A549 (cell line): ENCODE measurements around the gene PROX1. TPM values are rescaled to one million over a fixed set of nuclear protein-coding genes. Genes with fewer than 3 reads are reported as not detected.

Experiments used
- ATAC-seq, 2 experiments: fragments of 200-7000 bp in 1 of 2; fragments of >200 bp in 1 of 2; cut with Nextera tagmentation in 1 of 2; cut with Tn5 transposase in 1 of 2; 3 replicates each; pipeline versions ENCODE4 v1.8.0 to v1.9.1; 2018 to 2020; ENCODE audit warnings: mild to moderate bottlenecking in 1 of 2, moderate library complexity in 1 of 2
- CTCF ChIA-PET: fragments of 300-600 bp; sonication (Branson Sonifier 250); formaldehyde crosslinking; extraction: SDS; loops from one replicate; lab custom pipeline; 2021; ENCODE audit warnings: antibody characterized with exemption, inconsistent platforms; lab: Yijun Ruan, JAX
- POLR2A ChIA-PET: fragments of 350-600 bp; formaldehyde crosslinking; extraction: SDS; loops from one replicate; lab custom pipeline; 2021; ENCODE audit warnings: antibody characterized with exemption, inconsistent platforms; lab: Yijun Ruan, JAX
- DNase-seq, 2 experiments: peaks; one replicate each; pipeline versions ENCODE4 v3.0.0 to v3.0.0-alpha.2; 2011 to 2016; ENCODE audit warnings: low read depth in 1 of 2, low spot score in 1 of 2
- FAIRE-seq: peaks from 2 replicates; lab custom pipeline; 2011; peaks lifted over from hg19 to GRCh38; lab: Jason Lieb, UNC
- H3K27ac ChIP-seq, 2 experiments: fragments of >200 bp; sonication (Bioruptor Twin); formaldehyde crosslinking; 3 replicates each; pipeline ENCODE4 v1.5.1; 2016 to 2017
- H3K4me1 ChIP-seq: fragments of >200 bp; sonication (Bioruptor Twin); formaldehyde crosslinking; 3 replicates; pipeline ENCODE4 v1.6.1; 2016
- H3K4me2 ChIP-seq: fragments of >200 bp; sonication (Bioruptor Twin); formaldehyde crosslinking; 3 replicates; pipeline ENCODE4 v1.6.1; 2016
- H3K4me3 ChIP-seq: fragments of >200 bp; sonication (Bioruptor Twin); formaldehyde crosslinking; 3 replicates; pipeline ENCODE4 v1.5.1; 2016
- H3K9me3 ChIP-seq: fragments of >200 bp; sonication (Bioruptor Twin); formaldehyde crosslinking; 3 replicates; pipeline ENCODE4 v1.6.1; 2016
- BHLHE40 ChIP-seq: IDR thresholded peaks from 2 replicates; pipeline ENCODE4 v1.6.1; 2012; ENCODE audit warnings: low read depth, low read length, inconsistent platforms
- CBX2 ChIP-seq: fragments of 200-600 bp; sonication (generic); IDR thresholded peaks from 2 replicates; pipeline ENCODE4 v1.6.1; 2016; ENCODE audit warnings: low read depth, mild to moderate bottlenecking, borderline replicate concordance
- CEBPB ChIP-seq, 2 experiments: fragments of >200 bp in 1 of 2; sonication (Bioruptor Twin) in 1 of 2; formaldehyde crosslinking in 1 of 2; IDR thresholded peaks; 2 replicates each; pipeline ENCODE4 v1.6.1; 2012 to 2016
- CHD2 ChIP-seq: fragments of 150-350 bp; IDR thresholded peaks from 2 replicates; pipeline ENCODE4 v1.6.1; 2014; ENCODE audit warnings: low read length; ENCODE audit not compliant: partially characterized antibody
- CHD4 ChIP-seq: fragments of 200-600 bp; sonication (generic); IDR thresholded peaks from 2 replicates; pipeline ENCODE4 v1.6.1; 2016; ENCODE audit warnings: antibody characterized with exemption, mild to moderate bottlenecking, borderline replicate concordance
- FOSB ChIP-seq: fragments of 250-450 bp; sonication (Bioruptor Pico); IDR thresholded peaks from 2 replicates; pipeline ENCODE4 v1.5.0; 2020; ENCODE audit warnings: mild to moderate bottlenecking, moderate library complexity
- GATA3 ChIP-seq: IDR thresholded peaks from 2 replicates; pipeline ENCODE4 v1.6.1; 2012; ENCODE audit warnings: borderline replicate concordance
- HDAC2 ChIP-seq: fragments of 200-600 bp; sonication (generic); IDR thresholded peaks from 2 replicates; pipeline ENCODE4 v1.6.1; 2016
- HOXA7 ChIP-seq: fragments of 250-450 bp; sonication (Bioruptor Pico); IDR thresholded peaks from 2 replicates; pipeline ENCODE4 v1.5.0; 2020; ENCODE audit warnings: mild to moderate bottlenecking, moderate library complexity
- HOXB5 ChIP-seq: fragments of 250-450 bp; sonication (Bioruptor Pico); IDR thresholded peaks from 2 replicates; pipeline ENCODE4 v1.5.0; 2020; ENCODE audit warnings: mild to moderate bottlenecking, moderate library complexity
- KDM5A ChIP-seq: fragments of 200-600 bp; sonication (generic); IDR thresholded peaks from 2 replicates; pipeline ENCODE4 v1.6.1; 2016; ENCODE audit warnings: antibody characterized with exemption, mild to moderate bottlenecking
- NR3C1 ChIP-seq: fragments of >200 bp; sonication (Bioruptor Twin); formaldehyde crosslinking; IDR thresholded peaks from 3 replicates; pipeline ENCODE4 v1.6.1; 2017
- POLR2AphosphoS2 ChIP-seq: conservative IDR thresholded peaks from 2 replicates; pipeline ENCODE4 v1.6.1; 2012; ENCODE audit warnings: low read length, improper control_type of control experiment, inconsistent platforms
- RAD21 ChIP-seq, 2 experiments: fragments of >200 bp in 1 of 2; sonication (Bioruptor Twin) in 1 of 2; formaldehyde crosslinking in 1 of 2; IDR thresholded peaks in 1 of 2; conservative IDR thresholded peaks in 1 of 2; 2 replicates in 1 of 2; 3 replicates in 1 of 2; pipeline ENCODE4 v1.6.1; 2012 to 2018; ENCODE audit warnings: inconsistent platforms in 1 of 2
- RCOR1 ChIP-seq: fragments of 150-350 bp; IDR thresholded peaks from 2 replicates; pipeline ENCODE4 v1.6.1; 2014; ENCODE audit warnings: antibody characterized with exemption, low read length, low read depth
- RNF2 ChIP-seq: fragments of 200-600 bp; sonication (generic); IDR thresholded peaks from 2 replicates; pipeline ENCODE4 v1.6.1; 2016; ENCODE audit warnings: low read depth, mild to moderate bottlenecking, antibody characterized with exemption, moderate library complexity, borderline replicate concordance
- SMC3 ChIP-seq: fragments of >200 bp; sonication (Bioruptor Twin); formaldehyde crosslinking; IDR thresholded peaks from 3 replicates; pipeline ENCODE4 v1.6.1; 2018; ENCODE audit warnings: inconsistent platforms
- ZFP36 ChIP-seq: fragments of 450-650 bp; IDR thresholded peaks from 2 replicates; pipeline ENCODE4 v1.6.1; 2014; ENCODE audit warnings: borderline replicate concordance; ENCODE audit not compliant: partially characterized antibody
- ZNF302 ChIP-seq: fragments of 250-450 bp; sonication (Bioruptor Pico); IDR thresholded peaks from 2 replicates; pipeline ENCODE4 v1.9.0; 2021; ENCODE audit warnings: inconsistent platforms, mild to moderate bottlenecking, moderate library complexity
- ZSCAN20 ChIP-seq: fragments of 250-450 bp; sonication (Bioruptor Pico); IDR thresholded peaks from 2 replicates; pipeline ENCODE4 v1.8.0; 2022; ENCODE audit warnings: mild to moderate bottlenecking, moderate library complexity
- WGBS: methylation state at CpG from one replicate; pipeline ENCODE4 v1.1.6; 2017; ENCODE audit errors: missing lambda C conversion rate; 5-methylcytosine and 5-hydroxymethylcytosine counted together
- polyA plus RNA-seq, 4 experiments: library from polyadenylated mRNA; depleted of rRNA in 3 of 4; stranded (reverse); fragments of >200 nt; fragmentation: RNase III in 1 of 4; extraction: RNeasy Plus Mini Kit Qiagen cat#74134 plus additional on column Dnase treatment in 1 of 4; gene quantifications; 2 replicates in 3 of 4; 3 replicates in 1 of 4; pipeline ENCODE4 v1.2.3, GENCODE V29; 2011 to 2017
- TF ChIP-seq, protein P1 (sequence below): fragments of 150-350 bp; IDR thresholded peaks from 2 replicates; pipeline ENCODE4 v1.6.1; 2014; ENCODE audit warnings: low read depth, mild to moderate bottlenecking, low read length
- TF ChIP-seq, protein P2 (sequence below): fragments of 450-650 bp; IDR thresholded peaks from 2 replicates; pipeline ENCODE4 v1.6.1; 2014; ENCODE audit warnings: antibody characterized with exemption
- TF ChIP-seq, protein P3 (sequence below): fragments of 200-600 bp; sonication (generic); IDR thresholded peaks from 2 replicates; pipeline ENCODE4 v1.6.1; 2016; ENCODE audit warnings: antibody characterized with exemption, mild to moderate bottlenecking, moderate library complexity
- TF ChIP-seq, protein P4 (sequence below): fragments of 250-450 bp; sonication (Bioruptor Pico); IDR thresholded peaks from 2 replicates; pipeline ENCODE4 v1.5.0; 2021; ENCODE audit warnings: mild to moderate bottlenecking, moderate library complexity, borderline replicate concordance

The PROX1 gene
- polyA plus RNA-seq, 2 of the 4 experiments (the other 2 are of a cell fraction), result 0.01 to 0.06 TPM

DNA sequence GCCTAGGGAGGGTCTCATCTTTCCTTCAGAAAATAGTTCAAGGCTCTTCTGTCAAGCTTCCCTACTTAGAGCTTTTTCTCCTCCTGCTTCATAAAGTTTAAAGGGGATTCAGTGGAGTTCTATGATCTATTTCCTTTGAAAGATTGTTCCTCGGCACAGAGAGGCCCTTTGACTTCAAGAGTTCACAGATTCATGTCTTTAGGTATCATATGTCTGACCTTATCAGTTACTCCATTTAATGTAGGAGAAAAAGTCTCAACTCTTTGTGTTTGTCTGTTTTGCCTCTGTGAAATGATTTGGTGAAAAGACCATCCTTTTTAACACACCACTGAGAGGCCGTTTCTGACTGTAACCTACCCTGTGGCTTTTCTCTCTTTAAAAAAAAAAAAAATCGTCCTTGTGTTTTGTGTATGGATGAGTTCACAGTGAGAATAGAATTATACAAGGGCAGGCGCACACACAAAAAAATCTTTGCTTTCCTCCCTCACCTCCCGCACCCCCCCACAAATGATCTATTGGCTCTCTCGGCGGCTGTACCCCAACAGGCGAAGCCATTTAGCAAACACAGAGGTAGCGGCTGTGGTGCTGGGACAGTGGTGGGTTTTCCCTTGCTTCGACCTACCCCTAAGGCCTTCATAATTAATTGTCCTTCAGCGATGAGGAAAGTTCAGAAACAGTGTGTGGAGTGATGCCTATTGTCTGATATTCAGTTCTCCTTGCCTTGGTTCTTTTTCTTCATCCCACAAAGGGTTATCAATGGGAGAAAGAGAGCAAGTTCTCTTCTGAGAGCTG is 29.6 kb downstream of the PROX1 start:
- H3K4me3 ChIP-seq, result no peak overlapping the region
- CTCF ChIA-PET, result interaction anchor here (1.4 kb wide), 1 partner anchor 8 kb away, joined by 4 read pairs; no protein-coding TSS in a partner anchor
- 38% methylated on average over 11 of the region's 11 CpGs for WGBS
- no peaks in the 10 kb centered on the region for H3K4me1 ChIP-seq
- no peaks in the 10 kb centered on the region for H3K9me3 ChIP-seq
- POLR2A ChIA-PET, result no interaction called here
- no peak overlapping the region for H3K27ac ChIP-seq
- FAIRE-seq, result no peak
- TF ChIP-seq ZNF302 (CRISPR knock-in tag) (no peak), KDM5A (no peak), CHD2 (no peak), FOSB (no peak), RCOR1 (no peak), NR3C1 (no peak), GATA3 (no peak), RAD21 (conservative IDR thresholded peaks at IDR 0.05 in 1 of 2, IDR thresholded peaks at IDR 0.05 in 1 of 2) (no peak), HDAC2 (no peak)
- TF ChIP-seq, protein P1, sequence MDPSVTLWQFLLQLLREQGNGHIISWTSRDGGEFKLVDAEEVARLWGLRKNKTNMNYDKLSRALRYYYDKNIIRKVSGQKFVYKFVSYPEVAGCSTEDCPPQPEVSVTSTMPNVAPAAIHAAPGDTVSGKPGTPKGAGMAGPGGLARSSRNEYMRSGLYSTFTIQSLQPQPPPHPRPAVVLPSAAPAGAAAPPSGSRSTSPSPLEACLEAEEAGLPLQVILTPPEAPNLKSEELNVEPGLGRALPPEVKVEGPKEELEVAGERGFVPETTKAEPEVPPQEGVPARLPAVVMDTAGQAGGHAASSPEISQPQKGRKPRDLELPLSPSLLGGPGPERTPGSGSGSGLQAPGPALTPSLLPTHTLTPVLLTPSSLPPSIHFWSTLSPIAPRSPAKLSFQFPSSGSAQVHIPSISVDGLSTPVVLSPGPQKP, result no peak
- no peak for DNase-seq
- no peak overlapping the region for H3K4me2 ChIP-seq
- ATAC-seq, result no peak

DNA sequence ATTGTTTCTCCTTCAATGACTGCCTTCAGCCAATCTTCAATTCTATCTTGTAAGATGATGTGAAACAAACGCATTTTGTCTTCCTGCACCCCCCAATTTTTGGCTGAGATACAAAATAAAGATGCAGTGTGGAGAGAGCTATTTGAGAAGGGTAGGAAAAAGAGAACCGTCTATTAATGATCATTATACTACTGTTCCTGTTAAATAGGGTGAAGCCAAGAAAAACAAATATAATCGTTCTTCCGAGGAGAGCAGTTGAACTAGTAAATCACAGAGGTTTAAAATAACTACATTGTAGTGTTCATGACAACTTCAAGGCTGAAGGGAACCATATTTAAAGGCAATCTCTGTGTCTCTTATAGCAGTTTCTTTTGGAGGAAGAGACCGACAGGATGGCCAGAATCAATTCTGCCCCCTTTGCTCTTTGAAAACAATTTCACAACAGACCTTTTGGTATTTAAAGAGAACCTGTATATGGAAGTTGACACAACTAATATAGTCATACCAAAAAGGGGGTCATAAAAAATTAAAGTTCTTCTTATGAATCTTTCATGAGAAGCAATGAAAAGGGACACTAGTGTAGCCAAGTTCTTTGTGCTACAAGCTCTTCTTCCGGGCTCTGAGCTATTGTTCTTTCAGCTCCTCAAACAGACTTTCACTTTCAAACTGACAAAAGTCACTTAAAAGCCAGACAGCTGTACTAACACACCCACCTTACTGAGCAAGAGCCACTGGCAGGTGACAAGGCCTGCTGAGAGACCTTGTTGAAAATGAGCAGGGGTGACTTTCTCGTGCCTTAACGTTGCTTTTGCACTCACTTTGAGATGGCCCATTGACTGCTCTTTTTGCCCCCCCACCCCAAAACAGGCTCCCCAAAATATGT is 30.9 kb downstream of the PROX1 start:
- H3K4me2 ChIP-seq, result no peak overlapping the region
- TF ChIP-seq KDM5A (no peak), BHLHE40 (no peak), RNF2 (no peak)
- TF ChIP-seq, protein P2, sequence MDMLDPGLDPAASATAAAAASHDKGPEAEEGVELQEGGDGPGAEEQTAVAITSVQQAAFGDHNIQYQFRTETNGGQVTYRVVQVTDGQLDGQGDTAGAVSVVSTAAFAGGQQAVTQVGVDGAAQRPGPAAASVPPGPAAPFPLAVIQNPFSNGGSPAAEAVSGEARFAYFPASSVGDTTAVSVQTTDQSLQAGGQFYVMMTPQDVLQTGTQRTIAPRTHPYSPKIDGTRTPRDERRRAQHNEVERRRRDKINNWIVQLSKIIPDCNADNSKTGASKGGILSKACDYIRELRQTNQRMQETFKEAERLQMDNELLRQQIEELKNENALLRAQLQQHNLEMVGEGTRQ, result no peak
- TF ChIP-seq, all 56 proteins: peak for 0
- DNase-seq (no peak), ATAC-seq (no peak), FAIRE-seq (no peak)
- H3K4me3 ChIP-seq, result no peak overlapping the region
- CTCF ChIA-PET, result interaction anchor here (1.4 kb wide), 1 partner anchor 10 kb away, joined by 4 read pairs; no protein-coding TSS in a partner anchor
- POLR2A ChIA-PET, result no interaction called here
- 35% methylated on average over 8 of the region's 8 CpGs for WGBS
- H3K27ac ChIP-seq, result no peak overlapping the region
- no peaks in the 10 kb centered on the region for H3K9me3 ChIP-seq
- H3K4me1 ChIP-seq, result no peaks in the 10 kb centered on the region

DNA sequence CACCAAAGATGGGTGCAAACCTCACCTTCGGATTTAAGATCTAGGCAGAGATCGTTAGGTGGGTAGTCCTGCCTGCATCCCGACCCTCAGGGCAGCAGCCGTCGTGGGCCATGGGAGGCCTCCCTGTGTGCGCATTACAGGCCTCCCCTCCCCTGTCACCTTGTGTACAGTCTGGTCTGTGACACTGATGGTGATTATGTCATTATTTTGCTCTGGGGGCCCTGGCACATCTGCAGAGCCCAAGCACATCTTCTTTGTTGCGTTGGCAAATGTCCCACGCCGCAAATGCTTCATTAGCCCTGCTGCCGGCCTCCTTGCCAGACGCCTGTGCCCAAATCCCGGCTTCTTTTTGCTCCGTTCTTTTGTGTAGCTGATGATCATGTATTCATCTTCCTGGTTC is 31.7 kb downstream of the PROX1 start:
- ATAC-seq, result no peak
- no peaks in the 10 kb centered on the region for H3K9me3 ChIP-seq
- CTCF ChIA-PET, result no interaction called here
- 43% methylated on average over 12 of the region's 13 CpGs for WGBS
- no peak for DNase-seq
- H3K27ac ChIP-seq, result no peak overlapping the region
- H3K4me2 ChIP-seq, result no peak overlapping the region
- no peak for FAIRE-seq
- POLR2A ChIA-PET, result no interaction called here
- H3K4me3 ChIP-seq, result no peak overlapping the region
- no peaks in the 10 kb centered on the region for H3K4me1 ChIP-seq
- no peak for TF ChIP-seq CHD4
- TF ChIP-seq HOXB5, result no peak
- no peak for TF ChIP-seq SMC3
- no peak for TF ChIP-seq ZSCAN20 (CRISPR knock-in tag)
- TF ChIP-seq ZFP36, result no peak
- TF ChIP-seq, protein P3, sequence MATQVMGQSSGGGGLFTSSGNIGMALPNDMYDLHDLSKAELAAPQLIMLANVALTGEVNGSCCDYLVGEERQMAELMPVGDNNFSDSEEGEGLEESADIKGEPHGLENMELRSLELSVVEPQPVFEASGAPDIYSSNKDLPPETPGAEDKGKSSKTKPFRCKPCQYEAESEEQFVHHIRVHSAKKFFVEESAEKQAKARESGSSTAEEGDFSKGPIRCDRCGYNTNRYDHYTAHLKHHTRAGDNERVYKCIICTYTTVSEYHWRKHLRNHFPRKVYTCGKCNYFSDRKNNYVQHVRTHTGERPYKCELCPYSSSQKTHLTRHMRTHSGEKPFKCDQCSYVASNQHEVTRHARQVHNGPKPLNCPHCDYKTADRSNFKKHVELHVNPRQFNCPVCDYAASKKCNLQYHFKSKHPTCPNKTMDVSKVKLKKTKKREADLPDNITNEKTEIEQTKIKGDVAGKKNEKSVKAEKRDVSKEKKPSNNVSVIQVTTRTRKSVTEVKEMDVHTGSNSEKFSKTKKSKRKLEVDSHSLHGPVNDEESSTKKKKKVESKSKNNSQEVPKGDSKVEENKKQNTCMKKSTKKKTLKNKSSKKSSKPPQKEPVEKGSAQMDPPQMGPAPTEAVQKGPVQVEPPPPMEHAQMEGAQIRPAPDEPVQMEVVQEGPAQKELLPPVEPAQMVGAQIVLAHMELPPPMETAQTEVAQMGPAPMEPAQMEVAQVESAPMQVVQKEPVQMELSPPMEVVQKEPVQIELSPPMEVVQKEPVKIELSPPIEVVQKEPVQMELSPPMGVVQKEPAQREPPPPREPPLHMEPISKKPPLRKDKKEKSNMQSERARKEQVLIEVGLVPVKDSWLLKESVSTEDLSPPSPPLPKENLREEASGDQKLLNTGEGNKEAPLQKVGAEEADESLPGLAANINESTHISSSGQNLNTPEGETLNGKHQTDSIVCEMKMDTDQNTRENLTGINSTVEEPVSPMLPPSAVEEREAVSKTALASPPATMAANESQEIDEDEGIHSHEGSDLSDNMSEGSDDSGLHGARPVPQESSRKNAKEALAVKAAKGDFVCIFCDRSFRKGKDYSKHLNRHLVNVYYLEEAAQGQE, result no peak
- TF ChIP-seq RNF2, result no peak
- no peak for TF ChIP-seq CEBPB (IDR thresholded peaks at IDR 0.05)
- TF ChIP-seq, protein P4, sequence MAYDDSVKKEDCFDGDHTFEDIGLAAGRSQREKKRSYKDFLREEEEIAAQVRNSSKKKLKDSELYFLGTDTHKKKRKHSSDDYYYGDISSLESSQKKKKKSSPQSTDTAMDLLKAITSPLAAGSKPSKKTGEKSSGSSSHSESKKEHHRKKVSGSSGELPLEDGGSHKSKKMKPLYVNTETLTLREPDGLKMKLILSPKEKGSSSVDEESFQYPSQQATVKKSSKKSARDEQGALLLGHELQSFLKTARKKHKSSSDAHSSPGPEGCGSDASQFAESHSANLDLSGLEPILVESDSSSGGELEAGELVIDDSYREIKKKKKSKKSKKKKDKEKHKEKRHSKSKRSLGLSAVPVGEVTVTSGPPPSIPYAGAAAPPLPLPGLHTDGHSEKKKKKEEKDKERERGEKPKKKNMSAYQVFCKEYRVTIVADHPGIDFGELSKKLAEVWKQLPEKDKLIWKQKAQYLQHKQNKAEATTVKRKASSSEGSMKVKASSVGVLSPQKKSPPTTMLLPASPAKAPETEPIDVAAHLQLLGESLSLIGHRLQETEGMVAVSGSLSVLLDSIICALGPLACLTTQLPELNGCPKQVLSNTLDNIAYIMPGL (CRISPR knock-in tag), result no peak
- no peak for TF ChIP-seq ZNF302 (CRISPR knock-in tag)
- no peak for TF ChIP-seq HOXA7 (CRISPR knock-in tag)
- no peak for TF ChIP-seq POLR2AphosphoS2
- TF ChIP-seq CBX2, result no peak
